HG03095 (cell line): ENCODE data around the gene FRMD4A.
"Not testable (repeated sequence)": the region's sequence is repeated elsewhere in the genome, so short reads cannot be mapped to it uniquely, and the experiment has no call there.

ENCODE experiments used
- ATAC-seq: cut with Tn5 transposase; IDR thresholded peaks from one replicate; pipeline ENCODE4 v1.9.1; 2021; ENCODE audit warnings: moderate library complexity; ENCODE audit not compliant: unreplicated experiment

Gene FRMD4A

GRCh38 chr10:14244147-14244546 lies 86.6 kb downstream of the FRMD4A start:
- no peak for ATAC-seq

- no peak for ATAC-seq
Measured at GRCh38 chr10:14243221-14243620, 87.5 kb downstream of the FRMD4A start.

DNA sequence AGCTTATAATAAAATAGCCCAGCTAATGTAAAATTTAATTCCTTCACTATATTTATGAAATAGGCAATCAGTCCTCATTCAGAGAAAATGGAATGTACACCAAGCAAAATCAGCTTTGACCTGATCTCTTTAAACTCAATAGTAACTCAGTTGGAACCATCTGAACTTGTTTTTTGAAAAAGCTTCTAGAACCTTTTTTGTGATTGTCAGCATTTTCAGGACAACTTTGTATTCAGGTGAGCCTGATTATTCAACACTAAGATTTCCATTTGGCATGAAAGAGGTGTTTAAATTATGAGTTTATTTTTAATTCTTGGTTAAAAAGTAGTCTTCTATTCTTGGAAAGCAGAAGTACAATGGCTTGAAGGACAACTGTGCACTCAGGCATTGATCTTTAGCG lies 89.5 kb downstream of the FRMD4A start:
- no peak for ATAC-seq

GRCh38 chr10:14240253-14241189 lies 90.2 kb downstream of the FRMD4A start:
- no peak for ATAC-seq

DNA sequence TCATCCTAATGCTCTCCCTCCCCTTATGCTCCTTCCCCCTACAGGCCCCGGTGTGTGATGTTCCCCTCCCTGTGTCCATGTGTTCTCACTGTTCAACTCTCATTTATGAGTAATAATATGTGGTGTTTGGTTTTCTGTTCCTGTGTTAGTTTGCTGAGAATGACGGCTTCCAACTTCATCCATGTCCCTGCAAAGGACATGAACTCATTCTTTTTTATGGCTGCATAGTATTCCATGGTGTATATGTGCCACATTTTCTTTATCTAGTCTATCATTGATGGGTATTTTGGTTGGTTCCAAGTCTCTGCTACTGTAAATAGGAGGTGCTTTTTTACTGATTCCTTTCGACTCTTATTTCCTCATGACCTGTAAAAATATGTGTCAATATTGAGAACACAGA lies 92.1 kb downstream of the FRMD4A start:
- ATAC-seq = not testable (repeated sequence)

DNA sequence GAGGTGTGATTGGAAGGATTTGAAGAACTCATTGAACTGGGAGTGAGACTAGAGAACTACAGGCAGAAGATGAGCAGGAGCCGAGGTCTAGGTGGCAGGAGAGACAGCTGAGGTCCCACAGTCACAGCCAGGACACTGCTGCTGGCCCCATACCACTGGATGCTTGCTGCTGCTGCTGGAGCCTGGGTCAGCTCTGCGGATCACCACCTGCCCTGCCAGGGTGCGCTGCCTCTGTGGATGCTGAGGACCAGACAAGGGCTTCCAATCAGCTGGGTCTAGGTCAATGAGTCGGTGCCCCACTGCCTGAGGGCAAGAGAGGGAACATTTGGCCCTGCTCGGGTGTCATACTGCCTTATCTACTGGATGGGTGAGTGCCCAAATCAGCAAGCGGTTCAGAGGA lies 94.4 kb downstream of the FRMD4A start:
- no peak for ATAC-seq

GRCh38 chr10:14235566-14236195 lies 95.0 kb downstream of the FRMD4A start:
- no peak for ATAC-seq

DNA sequence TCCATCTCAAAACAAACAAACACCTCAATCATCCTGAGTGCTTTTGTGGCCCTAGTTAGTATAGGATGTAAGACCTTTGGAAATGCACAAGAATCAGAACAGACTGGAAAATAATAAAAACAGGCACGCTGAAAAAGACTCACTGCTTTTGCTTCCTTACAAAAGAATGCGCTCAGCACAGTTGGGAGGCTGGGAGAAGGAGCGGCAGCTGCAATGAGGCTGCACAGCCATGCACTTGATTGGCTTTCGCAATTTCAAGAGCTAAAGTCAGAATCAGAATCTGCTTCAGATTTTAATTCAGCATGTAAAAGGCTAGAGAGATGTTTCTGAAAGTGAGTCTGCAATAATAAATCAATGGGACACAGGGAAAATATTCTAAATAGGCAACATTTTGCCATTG lies 97.2 kb downstream of the FRMD4A start:
- no peak for ATAC-seq

- ATAC-seq = not testable (repeated sequence)
Measured at GRCh38 chr10:14228798-14229197, 101.9 kb downstream of the FRMD4A start.

- no peak for ATAC-seq
Measured at GRCh38 chr10:14225379-14225778, 105.3 kb downstream of the FRMD4A start.

GRCh38 chr10:14220026-14220425 lies 110.7 kb downstream of the FRMD4A start:
- ATAC-seq = no peak

GRCh38 chr10:14219411-14219810 lies 111.3 kb downstream of the FRMD4A start:
- no peak for ATAC-seq

- no peak for ATAC-seq
Measured at GRCh38 chr10:14215641-14216040, 115.1 kb downstream of the FRMD4A start.

GRCh38 chr10:14213703-14214102 lies 117.0 kb downstream of the FRMD4A start:
- not testable (repeated sequence) for ATAC-seq

- no peak for ATAC-seq
Measured at GRCh38 chr10:14211610-14212009, 119.1 kb downstream of the FRMD4A start.

DNA sequence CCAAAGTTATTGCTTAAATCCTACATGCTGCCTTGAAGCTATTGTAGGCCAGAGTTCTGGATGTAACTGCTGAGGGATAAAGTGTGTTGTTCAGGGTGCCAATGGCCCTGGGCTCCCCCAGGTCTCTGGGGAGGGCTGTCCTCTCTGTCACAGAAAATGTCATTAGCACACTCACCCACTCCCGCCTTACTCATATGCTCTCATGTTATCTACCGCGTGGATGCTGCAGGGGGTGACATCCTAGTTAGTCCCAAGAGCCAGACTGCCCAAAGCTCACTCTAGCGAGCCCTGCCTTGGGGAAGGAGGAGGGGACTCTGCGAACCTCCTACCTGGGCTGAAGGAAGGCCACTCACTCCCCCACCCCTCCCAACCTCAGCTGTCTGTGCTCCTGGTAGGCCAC lies 122.5 kb downstream of the FRMD4A start:
- ATAC-seq = no peak

DNA sequence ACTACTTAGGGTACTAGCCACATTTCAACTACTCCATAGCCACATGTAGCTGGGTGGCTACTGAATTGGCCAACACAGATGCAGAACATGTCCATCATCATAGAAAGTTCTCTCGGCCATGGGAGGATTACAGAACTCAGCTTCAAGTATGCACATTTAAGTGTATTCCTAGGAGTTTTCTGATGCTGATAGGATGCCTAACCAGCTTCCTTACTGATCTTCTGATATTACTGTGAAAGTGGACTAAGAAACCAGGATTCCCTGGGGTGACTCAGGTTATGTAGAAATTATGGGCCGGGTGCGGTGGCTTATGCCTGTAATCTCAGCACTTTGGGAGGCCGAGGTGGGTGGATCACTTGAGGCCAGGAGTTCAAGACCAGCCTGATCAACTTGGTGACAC lies 125.5 kb downstream of the FRMD4A start:
- no peak for ATAC-seq

- no peak for ATAC-seq
Measured at GRCh38 chr10:14200698-14201544, 129.8 kb downstream of the FRMD4A start.

- ATAC-seq = not testable (repeated sequence)
Measured at GRCh38 chr10:14199098-14199497, 131.6 kb downstream of the FRMD4A start.

DNA sequence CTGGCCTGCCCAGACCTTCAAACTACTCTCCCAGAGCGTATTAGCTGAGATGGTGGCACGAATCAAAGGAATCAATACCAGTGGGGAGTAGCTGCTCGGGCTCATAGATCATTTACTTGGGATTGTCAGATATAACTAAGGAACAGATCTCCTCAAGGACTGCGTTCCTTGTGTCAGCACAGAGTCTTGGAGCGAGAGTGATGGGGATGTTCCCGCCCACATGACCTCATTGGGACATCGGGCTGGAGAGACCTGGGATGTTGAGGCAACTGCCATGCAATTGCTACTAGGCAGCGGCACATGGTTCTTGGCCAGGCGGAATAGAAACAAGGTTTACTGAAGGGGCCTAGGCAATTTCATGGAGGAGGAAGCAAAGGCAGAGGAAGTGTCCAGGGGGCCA lies 132.6 kb downstream of the FRMD4A start:
- no peak for ATAC-seq

GRCh38 chr10:14196113-14196512 lies 134.6 kb downstream of the FRMD4A start:
- ATAC-seq = no peak
